SH-SY5Y (cell line): ENCODE measurements around the gene LMO1.

Experiments used
- GATA2 ChIP-seq: IDR thresholded peaks from 2 replicates; pipeline ENCODE4 v1.6.1; 2011; ENCODE audit warnings: mild to moderate bottlenecking, low read depth, low read length
- GATA3 ChIP-seq: IDR thresholded peaks from 2 replicates; pipeline ENCODE4 v1.6.1; 2011; ENCODE audit warnings: low read depth, mild to moderate bottlenecking, low read length, moderate library complexity

GRCh38 chr11:8281266-8281665 is 17.6 kb upstream of the LMO1 start:
- TF ChIP-seq GATA2 (no peak), GATA3 (no peak)
